Ishikawa (cell line): ENCODE measurements around the gene VSX1.

Source experiments
- CEBPB ChIP-seq: IDR thresholded peaks from 2 replicates; pipeline ENCODE4 v1.6.1; 2012
- CREB1 ChIP-seq: IDR thresholded peaks from 2 replicates; pipeline ENCODE4 v1.6.1; 2012; ENCODE audit warnings: low read depth
- EGR1 ChIP-seq: IDR thresholded peaks from 2 replicates; pipeline ENCODE4 v1.6.1; 2012
- EP300 ChIP-seq: IDR thresholded peaks from 2 replicates; pipeline ENCODE4 v1.6.1; 2012; ENCODE audit warnings: borderline replicate concordance
- FOXM1 ChIP-seq: IDR thresholded peaks from 2 replicates; pipeline ENCODE4 v1.6.1; 2012; ENCODE audit warnings: low read depth, borderline replicate concordance
- NFIC ChIP-seq: IDR thresholded peaks from 2 replicates; pipeline ENCODE4 v1.6.1; 2012
- RAD21 ChIP-seq: IDR thresholded peaks from 2 replicates; pipeline ENCODE4 v1.6.1; 2012; ENCODE audit warnings: low read depth
- TAF1 ChIP-seq: IDR thresholded peaks from 2 replicates; pipeline ENCODE4 v1.6.1; 2012; ENCODE audit warnings: low read depth, mild to moderate bottlenecking
- TCF12 ChIP-seq: IDR thresholded peaks from 2 replicates; pipeline ENCODE4 v1.6.1; 2012; ENCODE audit warnings: low read depth
- TEAD4 ChIP-seq: IDR thresholded peaks from 2 replicates; pipeline ENCODE4 v1.6.1; 2012
- YY1 ChIP-seq: IDR thresholded peaks from 2 replicates; pipeline ENCODE4 v1.6.1; 2012; ENCODE audit warnings: low read depth
- ZBTB7A ChIP-seq: IDR thresholded peaks from 2 replicates; pipeline ENCODE4 v1.6.1; 2012; ENCODE audit warnings: low read depth
- TF ChIP-seq, protein P1 (sequence below): IDR thresholded peaks from 2 replicates; pipeline ENCODE4 v1.6.1; 2012
- TF ChIP-seq, protein P2 (sequence below): IDR thresholded peaks from 2 replicates; pipeline ENCODE4 v1.6.1; 2012; ENCODE audit warnings: low read depth, mild to moderate bottlenecking
- TF ChIP-seq, protein P3 (sequence below): IDR thresholded peaks from 2 replicates; pipeline ENCODE4 v1.6.1; 2012

VSX1 gene

DNA sequence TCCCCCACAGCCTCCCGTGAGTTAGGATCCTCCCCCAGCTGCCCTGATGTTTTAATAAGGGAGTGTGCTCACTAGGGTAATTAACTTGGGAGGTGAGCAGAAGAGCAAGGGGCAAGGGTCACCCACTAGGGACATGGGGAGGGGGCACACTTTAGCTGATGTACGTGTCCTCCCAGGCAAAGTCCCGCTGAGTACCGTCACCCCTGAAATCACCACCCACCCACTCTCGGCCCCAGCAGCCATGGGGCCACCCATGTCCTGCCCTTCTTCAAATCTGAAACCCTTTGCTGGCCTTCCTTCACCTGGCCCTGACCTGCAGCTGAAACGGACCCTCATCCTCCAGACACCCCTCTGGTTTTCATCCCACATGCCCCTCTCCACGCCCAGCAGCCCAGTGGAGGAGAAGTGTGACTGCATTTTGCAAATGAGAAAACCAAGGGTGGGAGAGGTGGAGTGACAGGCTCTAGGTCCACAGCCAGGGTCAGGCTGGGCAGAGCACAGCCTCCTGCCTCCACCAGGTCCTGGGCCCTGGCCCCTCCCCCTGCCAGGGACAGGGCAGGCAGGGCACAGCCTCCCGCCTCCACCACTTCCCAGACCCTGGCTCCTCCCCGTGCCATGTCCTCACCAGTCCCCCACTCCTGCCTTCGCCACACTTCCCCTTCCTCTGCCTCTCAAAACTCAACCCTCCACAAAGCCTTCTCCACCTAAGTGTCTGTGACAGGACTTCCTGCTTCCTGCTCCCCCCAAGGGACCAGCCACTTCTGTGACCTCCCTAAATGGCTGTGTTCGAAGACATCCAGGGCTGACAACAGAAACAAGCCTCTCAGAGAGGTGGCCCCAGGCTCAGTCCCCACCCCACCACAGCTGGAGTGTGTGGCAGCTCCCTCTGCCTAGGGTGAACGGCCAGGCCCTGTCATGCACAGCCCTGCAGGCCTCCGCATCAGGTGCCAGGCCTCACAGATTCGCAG is 39.1 kb downstream of the VSX1 start:
- TF ChIP-seq NFIC: no peak
- TF ChIP-seq, protein P1, sequence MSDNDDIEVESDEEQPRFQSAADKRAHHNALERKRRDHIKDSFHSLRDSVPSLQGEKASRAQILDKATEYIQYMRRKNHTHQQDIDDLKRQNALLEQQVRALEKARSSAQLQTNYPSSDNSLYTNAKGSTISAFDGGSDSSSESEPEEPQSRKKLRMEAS: no peak
- TF ChIP-seq TEAD4: no peak
- TF ChIP-seq CREB1: no peak
- TF ChIP-seq ZBTB7A: no peak

DNA sequence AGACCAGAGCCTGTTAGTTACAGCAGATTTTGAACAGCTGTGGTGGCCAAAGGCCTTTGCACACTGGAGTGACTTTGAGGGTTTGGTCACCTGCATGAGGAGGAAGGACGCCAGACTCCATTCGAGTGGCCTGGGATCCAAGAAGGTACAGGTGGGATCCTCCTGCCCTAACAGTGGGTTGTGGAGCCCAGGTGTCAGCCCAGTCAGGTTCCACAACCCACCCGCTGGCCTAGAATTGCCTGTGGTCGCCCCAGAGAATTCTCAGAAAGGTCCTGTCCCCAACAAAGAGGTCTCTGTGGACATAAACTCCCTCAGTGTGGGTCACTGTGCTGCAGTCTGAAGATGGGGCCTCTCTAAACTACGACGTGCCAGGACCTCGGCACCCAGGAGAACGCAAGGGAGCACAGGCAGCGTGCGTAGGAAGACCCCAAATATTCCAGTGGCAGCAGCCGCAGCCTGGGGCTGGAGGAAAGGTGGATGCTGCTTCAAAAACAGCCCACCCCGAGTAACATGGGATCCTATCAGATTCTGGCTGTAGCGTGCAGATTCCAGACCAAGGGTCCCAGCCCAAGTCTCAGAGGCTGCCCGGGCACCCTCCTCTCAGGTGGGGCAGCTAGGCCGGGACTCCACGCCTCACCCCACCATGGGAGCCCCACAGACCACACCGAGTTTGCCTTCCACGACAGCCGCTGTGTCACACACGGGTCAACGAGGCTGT is 40.0 kb downstream of the VSX1 start:
- TF ChIP-seq YY1 (no peak), EP300 (no peak), TCF12 (no peak), CREB1 (no peak), CEBPB (no peak), TAF1 (no peak), ZBTB7A (no peak), EGR1 (no peak), TEAD4 (no peak), FOXM1 (no peak), RAD21 (no peak), NFIC (no peak)
- TF ChIP-seq, protein P2, sequence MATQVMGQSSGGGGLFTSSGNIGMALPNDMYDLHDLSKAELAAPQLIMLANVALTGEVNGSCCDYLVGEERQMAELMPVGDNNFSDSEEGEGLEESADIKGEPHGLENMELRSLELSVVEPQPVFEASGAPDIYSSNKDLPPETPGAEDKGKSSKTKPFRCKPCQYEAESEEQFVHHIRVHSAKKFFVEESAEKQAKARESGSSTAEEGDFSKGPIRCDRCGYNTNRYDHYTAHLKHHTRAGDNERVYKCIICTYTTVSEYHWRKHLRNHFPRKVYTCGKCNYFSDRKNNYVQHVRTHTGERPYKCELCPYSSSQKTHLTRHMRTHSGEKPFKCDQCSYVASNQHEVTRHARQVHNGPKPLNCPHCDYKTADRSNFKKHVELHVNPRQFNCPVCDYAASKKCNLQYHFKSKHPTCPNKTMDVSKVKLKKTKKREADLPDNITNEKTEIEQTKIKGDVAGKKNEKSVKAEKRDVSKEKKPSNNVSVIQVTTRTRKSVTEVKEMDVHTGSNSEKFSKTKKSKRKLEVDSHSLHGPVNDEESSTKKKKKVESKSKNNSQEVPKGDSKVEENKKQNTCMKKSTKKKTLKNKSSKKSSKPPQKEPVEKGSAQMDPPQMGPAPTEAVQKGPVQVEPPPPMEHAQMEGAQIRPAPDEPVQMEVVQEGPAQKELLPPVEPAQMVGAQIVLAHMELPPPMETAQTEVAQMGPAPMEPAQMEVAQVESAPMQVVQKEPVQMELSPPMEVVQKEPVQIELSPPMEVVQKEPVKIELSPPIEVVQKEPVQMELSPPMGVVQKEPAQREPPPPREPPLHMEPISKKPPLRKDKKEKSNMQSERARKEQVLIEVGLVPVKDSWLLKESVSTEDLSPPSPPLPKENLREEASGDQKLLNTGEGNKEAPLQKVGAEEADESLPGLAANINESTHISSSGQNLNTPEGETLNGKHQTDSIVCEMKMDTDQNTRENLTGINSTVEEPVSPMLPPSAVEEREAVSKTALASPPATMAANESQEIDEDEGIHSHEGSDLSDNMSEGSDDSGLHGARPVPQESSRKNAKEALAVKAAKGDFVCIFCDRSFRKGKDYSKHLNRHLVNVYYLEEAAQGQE: no peak
- TF ChIP-seq, protein P3, sequence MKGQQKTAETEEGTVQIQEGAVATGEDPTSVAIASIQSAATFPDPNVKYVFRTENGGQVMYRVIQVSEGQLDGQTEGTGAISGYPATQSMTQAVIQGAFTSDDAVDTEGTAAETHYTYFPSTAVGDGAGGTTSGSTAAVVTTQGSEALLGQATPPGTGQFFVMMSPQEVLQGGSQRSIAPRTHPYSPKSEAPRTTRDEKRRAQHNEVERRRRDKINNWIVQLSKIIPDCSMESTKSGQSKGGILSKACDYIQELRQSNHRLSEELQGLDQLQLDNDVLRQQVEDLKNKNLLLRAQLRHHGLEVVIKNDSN: no peak
- TF ChIP-seq, protein P1: no peak

DNA sequence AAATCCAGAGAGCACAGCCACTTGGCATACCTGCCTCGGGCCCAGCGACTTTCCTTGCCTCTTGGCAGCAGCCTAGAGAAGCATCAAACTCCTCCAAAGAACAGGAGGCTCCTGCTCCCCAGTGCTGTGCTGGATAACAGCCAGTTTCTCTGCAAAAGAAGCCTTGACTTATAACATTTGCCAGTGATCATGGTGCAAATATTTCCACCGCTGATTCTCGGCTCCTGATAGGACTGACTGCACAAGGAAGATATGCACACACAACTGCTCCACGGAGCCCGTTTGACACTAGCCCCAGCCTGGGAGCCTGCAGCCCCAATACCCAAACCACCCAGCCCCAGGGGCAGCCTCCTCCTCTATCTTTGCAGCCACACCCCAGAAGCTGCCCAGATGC is 41.5 kb downstream of the VSX1 start:
- no peak for TF ChIP-seq EGR1
- TF ChIP-seq YY1: no peak
- no peak for TF ChIP-seq NFIC
- TF ChIP-seq, protein P2: no peak
- no peak for TF ChIP-seq CREB1
- TF ChIP-seq, protein P1: no peak
- no peak for TF ChIP-seq TCF12
- TF ChIP-seq TEAD4: no peak

DNA sequence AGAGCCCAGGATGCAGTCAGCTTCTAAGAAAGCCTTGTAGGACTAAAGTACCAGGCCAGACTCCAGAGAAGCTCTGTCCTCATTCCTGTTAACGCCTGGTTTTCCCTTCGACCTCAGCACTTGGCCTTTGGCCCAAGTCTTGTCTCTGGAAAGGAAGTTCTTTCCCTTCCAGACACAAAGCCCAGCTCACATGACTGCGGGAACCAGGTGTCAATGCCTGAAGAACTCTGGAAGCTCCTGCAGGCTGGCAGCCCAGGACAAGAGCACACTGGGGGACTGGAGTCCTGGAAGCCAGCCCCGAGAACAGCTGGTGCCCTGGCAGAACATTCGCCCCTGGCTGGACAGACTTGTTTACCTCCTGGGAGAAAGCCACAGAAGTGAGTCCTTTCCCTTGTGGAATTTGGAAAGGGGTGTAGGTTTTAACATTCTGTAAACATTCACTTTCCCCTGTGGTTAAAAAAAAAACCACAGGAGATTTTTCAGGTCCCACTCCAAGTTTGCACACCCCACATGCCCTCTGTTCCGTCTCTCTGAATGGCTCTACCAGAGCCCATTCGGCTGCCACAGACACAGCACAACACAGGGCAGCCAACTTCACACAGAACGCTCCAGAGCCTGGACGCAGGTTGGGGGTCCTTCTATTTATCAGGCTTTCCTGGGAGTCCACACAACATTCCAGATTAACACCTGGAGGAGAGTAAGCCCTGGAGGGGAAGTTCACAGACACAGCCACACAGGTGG is 42.1 kb downstream of the VSX1 start:
- TF ChIP-seq, protein P3: peak; percentile 74
- TF ChIP-seq EGR1 (no peak), YY1 (no peak), ZBTB7A (no peak), TEAD4 (peak; percentile 48), FOXM1 (no peak), CEBPB (no peak), TAF1 (no peak), RAD21 (no peak; the same call in 1 of the 2 replicates), EP300 (0 out of 2 replicates have a peak, but pooled peaks have one; percentile 55), NFIC (peak; percentile 90), TCF12 (peak; percentile 85), CREB1 (no peak)
- TF ChIP-seq, protein P2: no peak
- TF ChIP-seq, protein P1: peak; percentile 37
